OCI-LY1 (cell line): ENCODE results near the gene CADM1.

ENCODE experiments used
- CTCF ChIP-seq: fragments of 200-600 bp; sonication (generic), shearing (Covaris generic); IDR thresholded peaks from 2 replicates; pipeline ENCODE4 v1.5.1; 2017; ENCODE audit warnings: mild to moderate bottlenecking, antibody characterized with exemption, low read length, moderate library complexity, mixed read lengths
- EZH2 ChIP-seq: fragments of 200-600 bp; sonication (generic), shearing (Covaris generic); IDR thresholded peaks from 2 replicates; pipeline ENCODE4 v1.8.0; 2017; ENCODE audit warnings: borderline replicate concordance, mixed run types, mild to moderate bottlenecking, antibody characterized with exemption, low read length, moderate library complexity, mixed read lengths

GRCh38 chr11:115234794-115235193 lies 269.4 kb downstream of the CADM1 start:
- TF ChIP-seq CTCF (no peak), EZH2 (no peak)
